Hepatocyte (in vitro differentiated cells): ENCODE measurements around the gene SARS2. TPM values are rescaled to one million over a fixed set of nuclear protein-coding genes. Genes with fewer than 3 reads are reported as not detected.
A peak's percentile ranks its signal among the peaks of the same experiment; 100 is the strongest.

ENCODE experiments used
- DNase-seq: peaks from one replicate; pipeline ENCODE4 v3.0.0-alpha.2; 2016; ENCODE audit warnings: low spot score
- H2AFZ ChIP-seq: fragments of 200-600 bp; sonication (generic); 2 replicates; pipeline ENCODE4 v1.6.0; 2016; ENCODE audit warnings: antibody characterized with exemption, mild to moderate bottlenecking
- H3K27ac ChIP-seq: fragments of 200-600 bp; sonication (generic); 2 replicates; pipeline ENCODE4 v1.5.1; 2016; ENCODE audit warnings: mild to moderate bottlenecking
- H3K27me3 ChIP-seq: fragments of 200-600 bp; sonication (generic); 2 replicates; pipeline ENCODE4 v1.6.1; 2016
- H3K36me3 ChIP-seq: fragments of 200-600 bp; sonication (generic); replicated peaks from 2 replicates; pipeline ENCODE4 v1.5.1; 2016; ENCODE audit warnings: low read depth; ENCODE audit not compliant: insufficient read depth
- H3K4me1 ChIP-seq: fragments of 200-600 bp; sonication (generic); 2 replicates; pipeline ENCODE4 v1.5.1; 2016; ENCODE audit warnings: mild to moderate bottlenecking, moderate library complexity; ENCODE audit not compliant: insufficient read depth
- H3K4me2 ChIP-seq: fragments of 200-600 bp; sonication (generic); 2 replicates; pipeline ENCODE4 v1.6.0; 2016
- H3K4me3 ChIP-seq: fragments of 200-600 bp; sonication (generic); 2 replicates; pipeline ENCODE4 v1.5.1; 2016; ENCODE audit warnings: mild to moderate bottlenecking
- H3K79me2 ChIP-seq: fragments of 200-600 bp; sonication (generic); 2 replicates; pipeline ENCODE4 v1.6.0; 2017; ENCODE audit warnings: mild to moderate bottlenecking
- H3K9me2 ChIP-seq: fragments of 200-600 bp; sonication (generic); replicated peaks from 2 replicates; pipeline ENCODE4 v1.6.0; 2017; ENCODE audit warnings: mild to moderate bottlenecking; ENCODE audit not compliant: insufficient read depth
- H3K9me3 ChIP-seq: fragments of 200-600 bp; sonication (generic); 2 replicates; pipeline ENCODE4 v1.5.1; 2016; ENCODE audit warnings: low read depth, mild to moderate bottlenecking
- H4K20me1 ChIP-seq: fragments of 200-600 bp; sonication (generic); 2 replicates; pipeline ENCODE4 v1.6.0; 2016; ENCODE audit warnings: mild to moderate bottlenecking; ENCODE audit not compliant: insufficient read depth, poor library complexity, severe bottlenecking
- CTCF ChIP-seq: fragments of 200-600 bp; sonication (generic); IDR thresholded peaks from 2 replicates; pipeline ENCODE4 v1.5.1; 2016; ENCODE audit warnings: antibody characterized with exemption, mild to moderate bottlenecking; ENCODE audit not compliant: poor library complexity
- EZH2 ChIP-seq: fragments of 200-600 bp; sonication (generic); IDR thresholded peaks from 2 replicates; pipeline ENCODE4 v1.6.1; 2016; ENCODE audit warnings: antibody characterized with exemption, mild to moderate bottlenecking, borderline replicate concordance
- EZH2phosphoT487 ChIP-seq: fragments of 200-600 bp; sonication (generic); IDR thresholded peaks from one replicate; pipeline ENCODE4 v1.6.1; 2018; ENCODE audit warnings: antibody characterized with exemption, mild to moderate bottlenecking, low read depth, moderate library complexity; ENCODE audit not compliant: unreplicated experiment, severe bottlenecking
- WGBS: methylation state at CpG from one replicate; pipeline ENCODE4 v1.1.6; 2016; ENCODE audit warnings: low lambda C conversion rate; ENCODE audit errors: missing lambda C conversion rate; 5-methylcytosine and 5-hydroxymethylcytosine counted together
- polyA plus RNA-seq: library from polyadenylated mRNA; unstranded; fragments of >200 nt; fragmentation: Nextera tagmentation; extraction: Ambion mirVana; gene quantifications from 2 replicates; pipeline ENCODE4 v1.2.1, GENCODE V29; 2016
- total RNA-seq: library from RNA; depleted of rRNA; stranded (reverse); fragments of >200 nt; gene quantifications from 2 replicates; pipeline ENCODE4 v1.2.3, GENCODE V29; 2014

SARS2 gene
- total and polyA plus RNA-seq, 2 experiments from 2014 or later, result 24.2 to 47.7 TPM

GRCh38 chr19:38949580-38950367 lies 19.2 kb upstream of the SARS2 start:
- no peaks in the 10 kb centered on the region for H3K9me2 ChIP-seq
- H3K27me3 ChIP-seq, result no peaks in the 10 kb centered on the region
- no peak for TF ChIP-seq EZH2
- no peak for TF ChIP-seq CTCF
- TF ChIP-seq EZH2phosphoT487, result no peak
- 20% methylated on average over 55 of the region's 72 CpGs for WGBS
- no peaks in the 10 kb centered on the region for H3K36me3 ChIP-seq
- H4K20me1 ChIP-seq, result no peaks in the 10 kb centered on the region
- H3K4me1 ChIP-seq, result peaks cover 16% of the 10 kb centered on the region
- no peaks in the 10 kb centered on the region for H3K79me2 ChIP-seq
- no peak overlapping the region for H3K27ac ChIP-seq
- peak overlapping the region; percentile 84 for H3K4me2 ChIP-seq
- H2AFZ ChIP-seq, result no peak overlapping the region
- H3K4me3 ChIP-seq, result no peak overlapping the region
- no peaks in the 10 kb centered on the region for H3K9me3 ChIP-seq
- DNase-seq, result peak; percentile 92

GRCh38 chr19:38946229-38947010 lies 15.9 kb upstream of the SARS2 start:
- H3K4me3 ChIP-seq, result no peak overlapping the region
- H3K9me2 ChIP-seq, result no peaks in the 10 kb centered on the region
- H2AFZ ChIP-seq, result no peak overlapping the region
- no peak for DNase-seq
- H3K79me2 ChIP-seq, result no peaks in the 10 kb centered on the region
- no peak overlapping the region for H3K27ac ChIP-seq
- no peaks in the 10 kb centered on the region for H3K9me3 ChIP-seq
- H4K20me1 ChIP-seq, result no peaks in the 10 kb centered on the region
- TF ChIP-seq EZH2phosphoT487 (no peak), EZH2 (no peak), CTCF (no peak)
- WGBS, result 95% methylated on average over 11 of the region's 11 CpGs
- no peaks in the 10 kb centered on the region for H3K36me3 ChIP-seq
- no peak overlapping the region for H3K4me2 ChIP-seq
- peaks cover 7% of the 10 kb centered on the region for H3K4me1 ChIP-seq
- no peaks in the 10 kb centered on the region for H3K27me3 ChIP-seq

- Histone ChIP-seq H3K27ac (no peak overlapping the region), H3K4me1 (peaks cover 7% of the 10 kb centered on the region), H3K9me3 (no peaks in the 10 kb centered on the region), H3K9me2 (no peaks in the 10 kb centered on the region), H3K36me3 (no peaks in the 10 kb centered on the region), H3K27me3 (no peaks in the 10 kb centered on the region), H3K4me3 (no peak overlapping the region), H4K20me1 (no peaks in the 10 kb centered on the region), H2AFZ (no peak overlapping the region), H3K79me2 (no peaks in the 10 kb centered on the region), H3K4me2 (no peak overlapping the region)
- TF ChIP-seq EZH2phosphoT487 (no peak), EZH2 (no peak), CTCF (no peak)
- 100% methylated on average over 3 of the region's 3 CpGs for WGBS
- DNase-seq, result no peak
These were observed 15.1 kb upstream of the SARS2 start for GRCh38 chr19:38945562-38946228.
